GM19328 (cell line): ENCODE data around the gene C22orf23.
A peak's percentile ranks its signal among the peaks of the same experiment; 100 is the strongest.

Experiments
- ATAC-seq: cut with Tn5 transposase; IDR thresholded peaks from one replicate; pipeline ENCODE4 v1.9.1; 2021; ENCODE audit warnings: mild to moderate bottlenecking, moderate library complexity; ENCODE audit not compliant: unreplicated experiment

C22orf23 gene

DNA sequence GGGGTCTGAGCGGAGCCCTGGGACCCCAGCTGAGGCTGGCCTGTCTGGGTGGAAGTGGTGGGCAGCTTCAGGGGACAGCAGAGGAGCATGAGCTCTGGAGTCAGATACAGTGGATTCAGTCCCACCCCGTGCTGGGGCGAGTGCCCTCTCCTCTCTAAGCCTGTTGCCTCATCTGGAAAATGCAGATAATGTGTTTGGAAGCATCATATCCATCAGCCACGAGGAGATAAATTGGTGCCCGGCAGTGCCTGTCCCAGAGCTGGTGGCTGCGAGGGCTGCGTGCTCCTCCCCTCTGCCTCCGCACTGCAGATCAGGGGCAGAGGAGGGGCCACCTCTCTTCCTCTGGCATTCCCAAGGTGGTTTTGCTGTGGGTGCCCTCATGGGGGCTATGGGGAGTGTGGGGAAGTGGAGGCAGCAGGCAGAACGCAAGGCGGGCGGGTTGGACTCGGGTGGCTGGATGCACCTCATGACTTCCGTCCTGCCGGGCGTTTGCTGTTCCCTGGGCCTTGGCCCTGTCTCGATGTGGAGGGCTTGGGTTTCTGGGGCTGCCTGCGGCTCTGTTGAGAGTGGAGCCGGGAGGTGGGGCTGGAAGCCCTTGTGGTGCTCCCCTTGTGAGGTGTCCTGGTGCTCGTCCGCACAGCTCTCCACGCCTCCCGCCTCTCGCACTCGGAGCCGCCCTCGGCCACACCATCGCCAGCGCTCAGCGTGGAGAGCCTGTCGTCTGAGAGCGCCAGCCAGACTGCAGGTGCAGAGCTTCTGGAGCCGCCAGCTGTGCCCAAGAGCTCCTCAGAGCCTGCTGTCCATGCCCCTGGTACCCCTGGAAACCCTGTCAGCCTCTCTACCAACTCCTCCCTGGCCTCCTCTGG lies 26.4 kb downstream of the C22orf23 start:
- no peak for ATAC-seq

GRCh38 chr22:37926358-37926757 lies 27.0 kb downstream of the C22orf23 start:
- ATAC-seq = no peak

DNA sequence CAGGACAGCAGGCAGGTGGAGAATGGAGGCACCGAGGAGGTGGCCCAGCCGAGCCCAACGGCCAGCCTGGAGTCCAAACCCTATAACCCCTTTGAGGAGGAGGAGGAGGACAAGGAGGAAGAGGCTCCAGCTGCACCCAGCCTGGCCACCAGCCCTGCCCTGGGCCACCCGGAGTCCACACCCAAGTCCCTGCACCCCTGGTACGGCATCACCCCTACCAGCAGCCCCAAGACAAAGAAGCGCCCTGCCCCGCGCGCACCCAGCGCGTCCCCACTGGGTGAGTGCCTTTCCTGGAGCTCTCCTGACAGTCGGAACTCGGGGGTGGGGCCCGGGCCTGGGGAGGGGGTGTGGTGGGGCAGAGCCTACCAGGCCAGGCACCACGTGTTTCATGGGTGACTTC lies 27.6 kb downstream of the C22orf23 start:
- no peak for ATAC-seq

- no peak for ATAC-seq
Measured at GRCh38 chr22:37925330-37925729, 28.1 kb downstream of the C22orf23 start.

DNA sequence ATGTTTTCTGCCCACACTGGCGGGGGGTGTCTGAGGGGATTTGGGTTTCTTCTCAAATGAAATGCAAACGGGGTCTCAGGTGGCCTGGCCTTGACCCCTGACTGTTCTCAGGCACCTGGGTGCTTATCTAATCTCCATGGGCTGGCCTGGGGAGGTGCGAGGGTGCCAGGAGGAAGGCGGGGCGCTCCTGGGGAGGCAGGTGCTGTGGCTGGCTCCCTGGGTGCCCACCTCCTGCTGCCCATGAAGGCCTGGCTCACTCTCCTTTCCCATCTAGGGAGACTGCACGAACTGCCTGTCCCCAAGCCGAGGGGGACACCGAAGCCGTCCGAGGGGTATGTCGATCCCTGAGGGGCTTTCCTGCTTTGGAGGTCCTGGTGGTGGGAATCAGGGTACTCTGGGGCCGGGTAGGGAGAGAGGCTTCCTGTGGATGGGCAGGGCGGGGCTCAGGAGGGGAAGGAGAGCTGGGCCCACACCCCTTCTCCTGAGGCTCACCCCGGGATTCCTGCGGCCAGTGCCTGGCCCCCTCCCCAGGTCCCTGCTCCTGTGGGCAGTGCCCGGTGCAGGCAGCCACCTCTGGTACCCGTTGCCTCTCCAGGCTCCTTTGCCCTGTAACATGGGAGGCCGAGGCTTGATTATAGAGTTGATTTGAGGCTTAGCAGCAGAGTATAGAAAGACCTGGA lies 28.9 kb downstream of the C22orf23 start:
- ATAC-seq = no peak

- no peak for ATAC-seq
Measured at GRCh38 chr22:37923927-37924326, 29.5 kb downstream of the C22orf23 start.

DNA sequence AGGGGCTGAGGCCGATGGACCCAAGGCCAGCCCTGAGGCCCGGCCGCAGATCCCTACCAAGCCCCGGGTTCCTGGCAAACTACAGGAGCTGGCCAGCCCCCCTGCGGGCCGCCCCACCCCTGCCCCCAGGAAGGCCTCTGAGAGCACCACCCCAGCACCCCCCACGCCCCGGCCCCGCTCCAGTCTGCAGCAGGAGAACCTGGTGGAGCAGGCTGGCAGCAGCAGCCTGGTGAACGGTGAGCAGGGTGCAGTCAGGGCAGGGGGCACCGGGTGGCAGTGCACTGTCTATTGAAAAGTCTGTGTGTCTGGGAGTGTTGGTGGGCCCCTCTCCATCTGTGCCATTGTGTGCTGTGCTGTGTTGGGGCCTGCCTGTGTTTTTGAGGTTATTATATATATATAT lies 31.2 kb downstream of the C22orf23 start:
- ATAC-seq = no peak

DNA sequence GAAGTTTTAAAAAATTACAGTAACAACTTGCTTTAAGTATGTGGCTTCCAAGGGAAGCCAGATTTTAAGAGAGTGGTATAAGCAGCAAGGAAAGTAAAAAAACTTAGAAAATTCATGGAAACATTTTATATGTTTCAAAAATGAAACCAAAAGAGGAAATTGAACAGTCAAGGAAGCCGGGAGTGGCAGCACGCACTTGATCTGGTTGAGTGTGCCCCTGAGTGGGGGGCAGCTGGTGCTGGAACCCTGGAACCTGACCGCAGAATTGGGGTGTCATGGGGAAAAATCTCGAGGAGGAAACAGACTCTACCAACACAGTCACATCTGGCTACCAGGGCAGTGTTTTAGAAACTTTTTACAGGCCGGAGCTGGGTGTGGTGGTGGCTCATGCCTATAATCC lies 33.3 kb downstream of the C22orf23 start:
- ATAC-seq = no peak

DNA sequence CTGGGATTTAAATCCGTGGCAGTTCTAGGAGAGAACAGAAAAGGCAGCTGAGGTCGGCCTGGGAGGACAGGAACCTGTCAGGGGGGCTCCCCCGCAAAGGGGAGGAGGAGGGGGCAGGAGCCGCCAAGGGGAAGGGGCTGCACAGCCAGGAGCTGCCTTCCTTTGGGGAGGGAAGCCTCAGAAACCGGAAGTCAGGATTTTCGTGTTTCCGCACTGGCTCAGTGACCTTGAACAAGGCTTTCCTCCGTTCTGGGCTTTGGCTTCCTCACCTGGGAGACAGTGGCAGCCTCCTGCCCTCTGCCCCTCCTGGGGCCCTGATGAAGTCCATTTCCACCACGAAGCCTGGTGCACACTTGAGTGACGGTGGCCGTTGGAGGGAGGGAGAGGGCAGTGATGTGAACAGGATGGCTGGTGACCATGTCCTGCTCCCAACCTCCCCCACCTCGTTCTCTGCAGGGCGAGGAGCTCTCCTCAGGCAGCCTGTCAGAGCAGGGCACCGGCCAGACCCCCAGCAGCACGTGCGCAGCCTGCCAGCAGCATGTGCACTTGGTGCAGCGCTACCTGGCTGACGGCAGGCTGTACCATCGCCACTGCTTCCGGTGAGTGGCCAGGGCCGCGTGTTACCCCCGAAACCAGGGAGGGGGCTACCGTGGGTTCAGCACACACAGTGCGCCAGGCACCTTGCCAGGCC lies 34.7 kb downstream of the C22orf23 start:
- no peak for ATAC-seq

GRCh38 chr22:37917874-37918548 lies 35.4 kb downstream of the C22orf23 start:
- ATAC-seq = no peak

DNA sequence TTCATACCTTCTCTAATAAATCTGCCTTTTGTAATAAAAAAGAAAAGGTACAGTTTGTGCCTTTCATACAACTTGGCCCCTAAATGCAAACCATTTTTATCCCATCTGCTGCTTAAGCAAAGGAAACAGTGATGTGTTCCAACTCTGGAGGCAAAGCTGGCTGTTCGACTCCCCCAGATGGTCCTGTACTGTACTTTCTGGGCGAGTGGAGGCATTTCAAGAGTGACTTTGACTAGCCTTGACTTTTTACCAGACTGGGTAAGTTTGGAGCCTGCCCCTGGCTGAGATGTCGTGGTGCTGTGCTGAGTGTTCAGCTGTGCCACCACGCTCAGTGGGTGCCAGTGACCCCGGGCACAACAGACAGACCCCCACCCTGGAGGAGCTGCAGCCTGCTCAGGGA lies 37.1 kb downstream of the C22orf23 start:
- ATAC-seq = no peak

GRCh38 chr22:37913233-37913721 lies 40.1 kb downstream of the C22orf23 start:
- no peak for ATAC-seq

DNA sequence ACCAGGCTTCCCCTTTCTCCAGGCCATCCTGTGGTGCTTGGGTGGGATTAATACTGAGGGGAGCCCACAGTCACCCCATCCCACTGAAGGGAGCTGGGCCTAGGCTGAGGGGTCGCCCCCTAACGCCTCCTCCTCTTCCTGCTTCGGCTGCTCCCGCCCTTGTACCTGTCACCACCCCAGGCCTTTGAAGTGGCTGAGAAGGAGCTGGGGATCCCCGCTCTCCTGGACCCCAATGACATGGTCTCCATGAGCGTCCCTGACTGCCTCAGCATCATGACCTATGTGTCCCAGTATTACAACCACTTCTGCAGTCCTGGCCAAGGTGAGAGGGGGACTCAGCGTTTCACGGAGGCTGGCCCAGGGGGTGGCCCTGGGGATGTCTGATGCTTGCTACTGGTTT lies 41.2 kb downstream of the C22orf23 start:
- ATAC-seq = no peak

DNA sequence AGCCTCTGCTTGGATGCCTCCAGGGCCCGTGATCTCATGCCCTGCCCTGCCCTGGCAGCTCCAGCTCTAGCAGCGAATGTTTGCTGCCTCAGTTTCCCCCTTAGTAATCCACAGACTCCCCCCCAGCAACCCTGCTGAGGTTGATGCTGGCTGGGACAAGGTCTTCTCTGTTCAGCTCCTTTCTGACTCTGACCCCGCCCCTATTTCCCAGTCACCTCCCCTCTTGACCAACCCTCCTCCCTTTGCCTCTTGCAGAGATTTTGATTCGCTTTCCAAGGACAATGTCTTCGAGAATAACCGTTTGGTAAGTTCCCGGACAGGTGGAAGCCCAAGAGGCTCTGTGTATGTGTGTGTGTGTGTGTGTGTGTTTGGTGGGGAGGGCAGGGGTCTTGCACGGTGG lies 41.7 kb downstream of the C22orf23 start:
- no peak for ATAC-seq

DNA sequence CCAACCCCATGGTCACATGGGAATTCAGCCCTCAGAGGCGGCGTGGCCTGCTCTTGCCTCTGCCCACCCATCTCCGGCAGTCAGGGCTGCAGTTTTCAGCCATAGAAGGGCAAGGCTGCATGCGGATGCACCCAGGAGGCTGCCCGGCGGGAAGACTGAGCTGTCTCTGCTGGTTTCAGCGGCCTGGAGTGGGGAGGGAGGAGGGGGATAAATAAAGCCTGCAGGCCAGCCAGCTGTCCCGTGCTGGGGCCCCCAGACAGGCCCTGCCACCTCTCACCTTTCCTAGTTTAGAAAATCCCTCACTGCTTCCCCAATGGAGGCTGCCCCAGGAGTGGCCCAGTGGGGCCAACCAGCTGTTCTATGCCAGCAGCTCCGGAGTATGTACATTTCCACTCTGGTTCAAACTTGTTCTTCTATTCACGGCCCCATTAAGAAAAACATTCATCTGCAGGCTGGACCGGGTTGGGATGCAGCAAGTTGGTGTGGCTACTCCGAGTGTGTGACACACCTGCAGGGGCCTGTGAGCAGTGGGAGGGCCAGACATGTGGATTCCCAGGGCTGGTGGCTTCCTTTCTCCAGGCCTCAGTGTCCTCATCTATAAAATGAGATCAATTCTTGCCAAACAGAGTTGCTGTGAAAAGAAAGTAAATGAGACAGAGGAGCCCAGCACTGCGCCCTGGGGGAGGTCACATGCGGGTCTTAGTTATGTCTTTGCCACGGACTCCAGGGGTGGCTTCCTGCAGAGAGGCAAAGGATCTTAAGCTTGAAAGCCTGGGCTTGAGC lies 42.3 kb downstream of the C22orf23 start:
- ATAC-seq = no peak

- ATAC-seq = no peak
Measured at GRCh38 chr22:37909766-37910165, 43.6 kb downstream of the C22orf23 start.

DNA sequence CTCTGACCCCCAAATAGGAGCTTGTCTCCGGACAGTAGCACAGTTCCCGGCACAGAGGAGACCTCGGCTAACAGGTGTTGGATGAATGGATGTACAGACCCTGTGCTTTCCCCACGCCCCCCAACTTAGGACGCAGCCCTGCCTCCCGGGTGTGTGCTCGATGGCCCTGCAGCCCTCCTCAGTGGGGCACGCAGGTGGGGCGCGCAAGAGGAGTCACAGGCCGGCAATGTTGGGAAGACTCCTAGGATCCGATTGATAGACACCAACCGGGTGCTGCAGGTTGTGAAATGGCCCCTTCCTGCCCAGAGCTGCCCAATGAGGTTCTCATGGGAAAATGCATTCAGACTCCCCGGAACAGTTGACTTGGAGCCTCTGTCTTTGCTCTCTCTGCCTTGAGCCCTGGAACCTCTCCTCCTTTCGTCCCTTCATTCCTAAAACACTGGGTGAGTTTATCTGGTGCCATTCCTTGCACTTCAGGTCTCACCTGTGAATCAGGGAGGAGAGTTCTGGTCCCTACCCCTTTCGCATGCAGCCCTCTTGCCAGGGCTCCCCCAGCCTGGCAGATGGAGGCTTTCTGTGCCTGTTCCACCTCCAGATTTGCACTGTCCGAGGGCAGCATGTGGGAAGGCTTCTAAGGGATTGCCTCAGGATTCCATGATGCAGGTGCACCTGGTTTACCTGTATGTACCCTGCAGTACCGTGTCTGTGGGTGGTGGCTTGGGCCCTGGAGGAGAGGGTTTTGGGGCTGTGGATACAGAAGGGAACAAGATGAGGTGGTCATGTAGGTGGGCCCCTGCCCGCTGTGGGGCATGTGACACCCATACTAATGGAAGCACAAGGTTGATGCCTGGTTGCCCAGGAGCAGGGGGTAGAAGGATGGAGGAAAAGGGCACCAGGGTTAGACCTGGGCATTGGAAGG lies 46.1 kb downstream of the C22orf23 start:
- ATAC-seq = no peak

GRCh38 chr22:37906364-37907008 lies 46.9 kb downstream of the C22orf23 start:
- ATAC-seq = peak; percentile 32
